Muscle layer of colon (tissue), 2 donors: ENCODE data around the gene SSB.
"Not testable (repeated sequence)": the region's sequence is repeated elsewhere in the genome, so short reads cannot be mapped to it uniquely, and the experiment has no call there.

Source experiments
- H3K27ac ChIP-seq: one replicate; pipeline ENCODE4 v1.7.0; 2013; ENCODE audit warnings: low read depth, mild to moderate bottlenecking, low read length, moderate library complexity
- H3K27me3 ChIP-seq, 2 donors: one replicate each; pipeline ENCODE4 v1.7.0; 2013; ENCODE audit warnings: low read length in 2 of 2, mild to moderate bottlenecking in 2 of 2; ENCODE audit not compliant: insufficient read depth in 2 of 2, control insufficient read depth in 1 of 2
- H3K36me3 ChIP-seq: one replicate; pipeline ENCODE4 v1.7.0; 2013; ENCODE audit warnings: mild to moderate bottlenecking, low read length; ENCODE audit not compliant: insufficient read depth
- H3K4me1 ChIP-seq: one replicate; pipeline ENCODE4 v1.7.0; 2013; ENCODE audit warnings: mild to moderate bottlenecking, low read length; ENCODE audit not compliant: insufficient read depth
- H3K4me3 ChIP-seq, 2 donors: one replicate each; pipeline ENCODE4 v1.7.0; 2013; ENCODE audit warnings: low read length in 2 of 2, low read depth in 1 of 2, mild to moderate bottlenecking in 1 of 2, moderate library complexity in 1 of 2
- H3K9ac ChIP-seq: one replicate; pipeline ENCODE4 v1.7.0; 2013; ENCODE audit warnings: low read length
- H3K9me3 ChIP-seq: one replicate; pipeline ENCODE4 v1.7.0; 2013; ENCODE audit warnings: mild to moderate bottlenecking, low read length
- donor health status: abdominal sarcoma.
- donor health status: Adenocarcinoma of cecum.

Gene SSB

GRCh38 chr2:169839954-169840746 is 41.5 kb downstream of the SSB start:
- Histone ChIP-seq H3K36me3 (no peaks in the 10 kb centered on the region), H3K9me3 (no peaks in the 10 kb centered on the region), H3K4me1 (peaks cover 18% of the 10 kb centered on the region), H3K4me3 (no peak overlapping the region), H3K27me3 (no peaks in the 10 kb centered on the region), H3K9ac (no peak overlapping the region), H3K27ac (no peak overlapping the region)

GRCh38 chr2:169840747-169841142 is 42.1 kb downstream of the SSB start:
- Histone ChIP-seq H3K9me3 (no peaks in the 10 kb centered on the region), H3K27ac (no peak overlapping the region), H3K9ac (no peak overlapping the region), H3K4me1 (peaks cover 18% of the 10 kb centered on the region), H3K4me3 (no peak overlapping the region), H3K27me3 (no peaks in the 10 kb centered on the region), H3K36me3 (no peaks in the 10 kb centered on the region)

GRCh38 chr2:169841625-169842024 is 43.0 kb downstream of the SSB start:
- H3K4me3 ChIP-seq, H3K9me3 ChIP-seq, H3K9ac ChIP-seq, H3K27ac ChIP-seq, H3K27me3 ChIP-seq, H3K36me3 ChIP-seq: not testable (repeated sequence)
- H3K4me1 ChIP-seq: peaks cover 18% of the 10 kb centered on the region

- Histone ChIP-seq H3K27me3 (no peaks in the 10 kb centered on the region), H3K9ac (no peak overlapping the region), H3K27ac (no peak overlapping the region), H3K9me3 (no peaks in the 10 kb centered on the region), H3K4me1 (peaks cover 14% of the 10 kb centered on the region), H3K4me3 (no peak overlapping the region), H3K36me3 (no peaks in the 10 kb centered on the region)
Observed at GRCh38 chr2:169845016-169845415, 46.3 kb downstream of the SSB start.

- not testable (repeated sequence) for H3K4me3 ChIP-seq, H3K9me3 ChIP-seq, H3K27ac ChIP-seq, H3K4me1 ChIP-seq, H3K9ac ChIP-seq, H3K36me3 ChIP-seq, H3K27me3 ChIP-seq
Observed at GRCh38 chr2:169848959-169849693, 50.5 kb downstream of the SSB start.

GRCh38 chr2:169849710-169850109 is 51.0 kb downstream of the SSB start:
- H3K4me1 ChIP-seq: peaks cover 4% of the 10 kb centered on the region
- H3K9ac ChIP-seq: no peak overlapping the region

GRCh38 chr2:169853041-169853668 is 54.5 kb downstream of the SSB start:
- Histone ChIP-seq H3K9ac (no peak overlapping the region), H3K9me3 (no peaks in the 10 kb centered on the region), H3K27me3 (no peaks in the 10 kb centered on the region), H3K4me3 (no peak overlapping the region), H3K36me3 (no peaks in the 10 kb centered on the region), H3K27ac (no peak overlapping the region), H3K4me1 (no peaks in the 10 kb centered on the region)

More at GRCh38 chr2:169849710-169850109, 51.0 kb downstream of the SSB start:
- Histone ChIP-seq H3K36me3 (no peaks in the 10 kb centered on the region), H3K9me3 (no peaks in the 10 kb centered on the region), H3K27ac (no peak overlapping the region), H3K4me3 (no peak overlapping the region), H3K27me3 (no peaks in the 10 kb centered on the region)

- not testable (repeated sequence) for H3K9ac ChIP-seq, H3K27me3 ChIP-seq
Observed at GRCh38 chr2:169855281-169856258, 56.9 kb downstream of the SSB start.

GRCh38 chr2:169859423-169859822 is 60.8 kb downstream of the SSB start:
- Histone ChIP-seq H3K4me1 (peaks cover 4% of the 10 kb centered on the region), H3K27ac (no peak overlapping the region), H3K4me3 (no peak overlapping the region), H3K9me3 (no peaks in the 10 kb centered on the region), H3K9ac (no peak overlapping the region), H3K36me3 (no peaks in the 10 kb centered on the region), H3K27me3 (no peaks in the 10 kb centered on the region)

More at GRCh38 chr2:169855281-169856258, 56.9 kb downstream of the SSB start:
- not testable (repeated sequence) for H3K36me3 ChIP-seq, H3K27ac ChIP-seq, H3K4me1 ChIP-seq, H3K4me3 ChIP-seq, H3K9me3 ChIP-seq

- Histone ChIP-seq H3K9ac (no peak overlapping the region), H3K9me3 (no peaks in the 10 kb centered on the region), H3K4me1 (peaks cover 4% of the 10 kb centered on the region), H3K36me3 (no peaks in the 10 kb centered on the region), H3K27me3 (no peaks in the 10 kb centered on the region), H3K4me3 (no peak overlapping the region), H3K27ac (no peak overlapping the region)
Observed at GRCh38 chr2:169860149-169860548, 61.5 kb downstream of the SSB start.
